GM19351 (cell line): ENCODE data around the gene ADM5.
A peak's percentile ranks its signal among the peaks of the same experiment; 100 is the strongest.

Experiments used
- ATAC-seq: cut with Tn5 transposase; IDR thresholded peaks from one replicate; pipeline ENCODE4 v1.9.1; 2021; ENCODE audit warnings: mild to moderate bottlenecking, moderate library complexity; ENCODE audit not compliant: unreplicated experiment

ADM5 gene

GRCh38 chr19:49689133-49690078, at the start of gene ADM5:
Gene ADM5 (plus strand): TSS chr19:49689594. CDS start chr19:49689838, 244 bp downstream.
- no peak for ATAC-seq

GRCh38 chr19:49640113-49640898, 49.1 kb upstream of the ADM5 start, which contains the start of gene RRAS:
Gene RRAS (minus strand): TSS chr19:49640143. CDS start chr19:49640098, 45 bp downstream.
- ATAC-seq, result peak; percentile 53

GRCh38 chr19:49641688-49642491, 47.5 kb upstream of the ADM5 start, which contains the start of gene SCAF1:
Gene SCAF1 (plus strand): TSS chr19:49642209. CDS start chr19:49645027, 2,818 bp downstream.
- ATAC-seq, result peak; percentile 51

- ATAC-seq, result no peak
These were observed 46.8 kb upstream of the ADM5 start for GRCh38 chr19:49642492-49643035.

GRCh38 chr19:49643466-49643865, 45.9 kb upstream of the ADM5 start:
- no peak for ATAC-seq

GRCh38 chr19:49645592-49645991, 43.8 kb upstream of the ADM5 start:
- ATAC-seq, result no peak

- ATAC-seq, result no peak
These were observed 43.4 kb upstream of the ADM5 start for GRCh38 chr19:49645995-49646394.

- no peak for ATAC-seq
These were observed 42.8 kb upstream of the ADM5 start for GRCh38 chr19:49646586-49646985.

- no peak for ATAC-seq
These were observed 38.2 kb upstream of the ADM5 start for GRCh38 chr19:49651029-49651819.

- no peak for ATAC-seq
These were observed 37.4 kb upstream of the ADM5 start for GRCh38 chr19:49651820-49652550.

- no peak for ATAC-seq
These were observed 36.6 kb upstream of the ADM5 start for GRCh38 chr19:49652551-49653465.

GRCh38 chr19:49653466-49653806, 36.0 kb upstream of the ADM5 start:
- ATAC-seq, result no peak

GRCh38 chr19:49654581-49654980, 34.8 kb upstream of the ADM5 start:
- ATAC-seq, result no peak

GRCh38 chr19:49655570-49656455, 33.6 kb upstream of the ADM5 start:
- ATAC-seq, result no peak

- ATAC-seq, result no peak
These were observed 32.8 kb upstream of the ADM5 start for GRCh38 chr19:49656456-49657109.

- ATAC-seq, result no peak
These were observed 31.8 kb upstream of the ADM5 start for GRCh38 chr19:49657493-49658138.
